GM12878 (cell line): ENCODE results near the gene AKT3. TPM values are rescaled to one million over a fixed set of nuclear protein-coding genes. Genes with fewer than 3 reads are reported as not detected.

ENCODE experiments used
- ATAC-seq: fragments of 200-7000 bp; cut with Tn5 transposase; 3 replicates; pipeline ENCODE4 v1.9.1; 2020; ENCODE audit warnings: mild to moderate bottlenecking, moderate library complexity
- BruUV-seq: library from RNA; stranded (reverse); fragments of 400-500 nt; replicated peaks from 2 replicates; lab custom pipeline; 2021; lab: Mats Ljungman, UMichigan
- CTCF ChIA-PET: fragments of 300-600 bp; sonication (Branson Sonifier 250); formaldehyde crosslinking; extraction: SDS; loops from one replicate; lab custom pipeline; 2021; ENCODE audit warnings: inconsistent platforms; lab: Yijun Ruan, JAX
- POLR2A ChIA-PET: fragments of 350-600 bp; formaldehyde crosslinking; extraction: SDS; loops from one replicate; lab custom pipeline; 2021; ENCODE audit warnings: inconsistent platforms; lab: Charles Lee
- RAD21 ChIA-PET: fragments of 300-600 bp; sonication (Branson Sonifier 250); formaldehyde crosslinking; loops from one replicate; lab custom pipeline; 2023; ENCODE audit warnings: antibody characterized with exemption; ENCODE audit not compliant: unreplicated experiment; lab: Charles Lee
- SMC1A ChIA-PET: fragments of 300-600 bp; sonication (Branson Sonifier 250); formaldehyde crosslinking; loops from one replicate; lab custom pipeline; 2023; ENCODE audit not compliant: unreplicated experiment, uncharacterized antibody; lab: Charles Lee
- DNase-seq: peaks from one replicate; pipeline ENCODE4 v3.0.0-alpha.2; 2011; ENCODE audit warnings: low read depth, low spot score
- FAIRE-seq: peaks from 3 replicates; lab custom pipeline; 2011; peaks lifted over from hg19 to GRCh38; lab: Jason Lieb, UNC
- H2AFZ ChIP-seq: 2 replicates; pipeline ENCODE4 v1.6.0; 2011; ENCODE audit warnings: low read depth, low read length, control low read depth; ENCODE audit not compliant: control insufficient read depth
- H3K27ac ChIP-seq: 2 replicates; pipeline ENCODE4 v1.5.1; 2011; ENCODE audit warnings: control low read depth; ENCODE audit not compliant: control insufficient read depth, insufficient read depth
- H3K27me3 ChIP-seq, 2 experiments: replicated peaks in 1 of 2; 2 replicates each; pipeline versions ENCODE4 v1.6.0 to v1.6.1; 2011; ENCODE audit warnings: low read length in 1 of 2; ENCODE audit not compliant: control insufficient read depth in 2 of 2, insufficient read depth in 2 of 2
- H3K36me3 ChIP-seq, 2 experiments: 2 replicates each; pipeline ENCODE4 v1.5.1; 2011; ENCODE audit warnings: low read length in 1 of 2; ENCODE audit not compliant: control insufficient read depth in 2 of 2, insufficient read depth in 2 of 2
- H3K4me1 ChIP-seq: 2 replicates; pipeline ENCODE4 v1.6.1; 2011; ENCODE audit warnings: mild to moderate bottlenecking, low read length, moderate library complexity, mixed read lengths; ENCODE audit not compliant: control insufficient read depth, insufficient read depth
- H3K4me2 ChIP-seq: 2 replicates; pipeline ENCODE4 v1.6.0; 2011; ENCODE audit warnings: control low read depth; ENCODE audit not compliant: control insufficient read depth, insufficient read depth
- H3K4me3 ChIP-seq: fragments of 200-600 bp; sonication (generic); 2 replicates; pipeline ENCODE4 v1.5.1; 2016
- H3K79me2 ChIP-seq: 2 replicates; pipeline ENCODE4 v1.6.0; 2011; ENCODE audit warnings: low read length; ENCODE audit not compliant: control insufficient read depth, insufficient read depth
- H3K9ac ChIP-seq: 2 replicates; pipeline ENCODE4 v1.8.0; 2011; ENCODE audit warnings: low read length, control low read depth, mixed read lengths; ENCODE audit not compliant: control insufficient read depth, insufficient read depth
- H3K9me3 ChIP-seq: replicated peaks from 3 replicates; pipeline ENCODE4 v1.5.1; 2011; ENCODE audit warnings: mild to moderate bottlenecking, low read length; ENCODE audit not compliant: control insufficient read depth, insufficient read depth
- H4K20me1 ChIP-seq: 2 replicates; pipeline ENCODE4 v1.6.0; 2011; ENCODE audit not compliant: control insufficient read depth, insufficient read depth
- CHD1 ChIP-seq: IDR thresholded peaks from 2 replicates; pipeline ENCODE4 v1.6.1; 2012; ENCODE audit warnings: low read depth, low read length, improper control_type of control experiment
- HCFC1 ChIP-seq: fragments of 150-350 bp; IDR thresholded peaks from 2 replicates; pipeline ENCODE4 v1.6.1; 2014; ENCODE audit warnings: low read length
- HDAC2 ChIP-seq: fragments of 200-600 bp; sonication (generic); IDR thresholded peaks from 2 replicates; pipeline ENCODE4 v1.6.1; 2017
- MLLT1 ChIP-seq: fragments of 450-650 bp; IDR thresholded peaks from 2 replicates; pipeline ENCODE4 v1.6.1; 2016; ENCODE audit warnings: mild to moderate bottlenecking
- MXI1 ChIP-seq: fragments of 150-350 bp; IDR thresholded peaks from 2 replicates; pipeline ENCODE4 v1.6.1; 2011; ENCODE audit warnings: low read depth, mild to moderate bottlenecking, inconsistent platforms, low read length, improper control_type of control experiment
- MYC ChIP-seq: IDR thresholded peaks from 2 replicates; pipeline ENCODE4 v1.6.1; 2011; ENCODE audit warnings: mild to moderate bottlenecking, low read length, moderate library complexity, inconsistent platforms; ENCODE audit not compliant: insufficient read depth, insufficient replicate concordance, insufficient read length, severe bottlenecking
- NR2F1 ChIP-seq: fragments of 450-650 bp; conservative IDR thresholded peaks from 2 replicates; pipeline ENCODE4 v1.6.1; 2017; ENCODE audit warnings: mild to moderate bottlenecking
- POLR2A ChIP-seq: IDR thresholded peaks from 2 replicates; pipeline ENCODE4 v1.6.1; 2011; ENCODE audit warnings: low read depth, mild to moderate bottlenecking, low read length
- RCOR1 ChIP-seq: conservative IDR thresholded peaks from 2 replicates; pipeline ENCODE4 v1.6.1; 2012; ENCODE audit warnings: low read depth, low read length, improper control_type of control experiment
- SPI1 ChIP-seq: IDR thresholded peaks from 2 replicates; pipeline ENCODE4 v1.6.1; 2011; ENCODE audit warnings: low read depth, mild to moderate bottlenecking, low read length, moderate library complexity, borderline replicate concordance; ENCODE audit not compliant: insufficient read depth
- SREBF1 ChIP-seq: IDR thresholded peaks from 2 replicates; pipeline ENCODE4 v1.6.1; 2012; ENCODE audit warnings: mild to moderate bottlenecking, low read length
- TBL1XR1 ChIP-seq: IDR thresholded peaks from 2 replicates; pipeline ENCODE4 v1.6.1; 2012; ENCODE audit warnings: low read depth, low read length, improper control_type of control experiment
- WGBS: methylation state at CpG from one replicate; pipeline ENCODE4 v1.1.6; 2016; ENCODE audit warnings: low lambda C conversion rate; ENCODE audit not compliant: insufficient replicate concordance, insufficient coverage; ENCODE audit errors: missing lambda C conversion rate; 5-methylcytosine and 5-hydroxymethylcytosine counted together
- in situ Hi-C: fragments of 300-500 bp; cut with MboI; formaldehyde crosslinking; loops from 9 replicates; pipeline ENCODE4 v1.14.3; 2018; ENCODE audit warnings: mixed read lengths
- intact Hi-C: fragments of 100-400 bp; cut with micrococcal nuclease; formaldehyde crosslinking; loops from one replicate; pipeline ENCODE4 v1.14.2; 2022; ENCODE audit not compliant: unreplicated experiment
- polyA plus RNA-seq, 11 experiments: library from polyadenylated mRNA; depleted of rRNA in 4 of 11; unstranded in 6 of 11; stranded (reverse) in 5 of 11; fragments of >200 nt; fragmentation: Nextera tagmentation in 4 of 11; fragmentation: Illumina TruSeq in 1 of 11; extraction: Ambion mirVana in 4 of 11; extraction: Trizol in 1 of 11; gene quantifications; 1 replicate in 1 of 11; 2 replicates in 10 of 11; pipeline versions ENCODE4 v1.2.1 to v1.2.3, GENCODE V29; 2011 to 2016; ENCODE audit warnings: inconsistent platforms in 2 of 11, missing spikeins in 2 of 11, low read depth in 1 of 11
- total RNA-seq, 4 experiments: library from RNA; depleted of rRNA in 3 of 4; stranded (reverse); fragments of >200 nt in 3 of 4; fragmentation: Illumina TruSeq in 1 of 4; extraction: Trizol in 1 of 4; gene quantifications; 2 replicates each; pipeline versions ENCODE4 v1.2.1 to v1.2.3, GENCODE V29; 2013 to 2021

The AKT3 gene
- total and polyA plus RNA-seq, 10 of the 15 experiments (the other 5 are each of a cell fraction or from before 2014, with no cell fraction given), result 0.03 to 0.56 (median 0.19) TPM

- TF ChIP-seq MXI1, result no peak
- TF ChIP-seq TBL1XR1, result no peak
- no peak for TF ChIP-seq POLR2A
- no peak for TF ChIP-seq MYC
- TF ChIP-seq HDAC2, result no peak
Measured at GRCh38 chr1:243885806-243886205, 35.8 kb upstream of the AKT3 start (continued).

GRCh38 chr1:243884603-243885002, 34.6 kb upstream of the AKT3 start:
- POLR2A ChIA-PET, result interaction anchor here (0.5 kb wide), 1 partner anchor 31 kb away, joined by 5 read pairs; no protein-coding TSS in a partner anchor
- H3K4me3 ChIP-seq, result no peak overlapping the region
- no peaks in the 10 kb centered on the region for H3K36me3 ChIP-seq
- CTCF ChIA-PET, result no interaction called here
- RAD21 ChIA-PET, result no interaction called here
- no peak overlapping the region for H3K9ac ChIP-seq
- no peak for ATAC-seq
- no peaks in the 10 kb centered on the region for H3K27me3 ChIP-seq
- no peaks in the 10 kb centered on the region for H3K4me1 ChIP-seq
- FAIRE-seq, result no peak
- no peak overlapping the region for H2AFZ ChIP-seq
- H3K27ac ChIP-seq, result no peak overlapping the region
- SMC1A ChIA-PET, result no interaction called here
- H3K79me2 ChIP-seq, result no peaks in the 10 kb centered on the region
- no peaks in the 10 kb centered on the region for H4K20me1 ChIP-seq
- no peaks in the 10 kb centered on the region for H3K9me3 ChIP-seq
- in situ Hi-C loops, result no loop called here
- intact Hi-C loops, result no loop called here
- DNase-seq, result no peak
- 33% methylated on average over 5 of the region's 5 CpGs for WGBS
- no TSS peak for BruUV-seq
- TF ChIP-seq RCOR1 (no peak), SPI1 (no peak), NR2F1 (no peak), MLLT1 (no peak), HCFC1 (no peak), SREBF1 (no peak), CHD1 (no peak)
- H3K4me2 ChIP-seq, result no peak overlapping the region
